Activated CD4-positive, alpha-beta T cell treated with anti-CD3 and anti-CD28 coated beads, Interleukin-2, amount 50 U/mL, for 24 hours (primary cell): Measurements from ENCODE around the gene CCDC159.
"Not testable (repeated sequence)": the region's sequence is repeated elsewhere in the genome, so short reads cannot be mapped to it uniquely, and the experiment has no call there.

Source experiments
- DNase-seq, 2 donors: peaks; one replicate each; pipeline ENCODE4 v3.0.0-alpha.2; 2020; ENCODE audit warnings: low read depth in 1 of 2, low spot score in 1 of 2

The CCDC159 gene

GRCh38 chr19:11338121-11338520 is 8.2 kb upstream of the CCDC159 start:
- no peak for DNase-seq

GRCh38 chr19:11338569-11339253 is 7.6 kb upstream of the CCDC159 start:
- DNase-seq, result no peak

GRCh38 chr19:11339254-11340098 is 6.8 kb upstream of the CCDC159 start, which contains the start of gene RAB3D:
TSS of gene RAB3D (minus strand) at chr19:11339657. CDS start at chr19:11337399, 2,258 bp downstream.
- peak; percentile 59 to 77 for DNase-seq

- DNase-seq, result not testable (repeated sequence)
These were observed 6.2 kb upstream of the CCDC159 start for GRCh38 chr19:11340099-11340467.

GRCh38 chr19:11342429-11342828 is 3.9 kb upstream of the CCDC159 start:
- DNase-seq, result no peak

- no peak for DNase-seq
These were observed 1.1 kb upstream of the CCDC159 start for GRCh38 chr19:11345122-11345803.

GRCh38 chr19:11347546-11348039 is 1.3 kb downstream of the CCDC159 start:
- DNase-seq, result no peak

- DNase-seq, result no peak
These were observed 2.9 kb downstream of the CCDC159 start for GRCh38 chr19:11349171-11349570.

- DNase-seq, result not testable (repeated sequence)
These were observed 7.8 kb downstream of the CCDC159 start for GRCh38 chr19:11354102-11354501.

GRCh38 chr19:11355160-11356073 is 9.1 kb downstream of the CCDC159 start, which contains the start of gene PLPPR2:
TSS of gene PLPPR2 (plus strand) at chr19:11355432. CDS start at chr19:11357674, 2,242 bp downstream.
- DNase-seq, result peak; percentile 77 to 78

- no peak for DNase-seq
These were observed 9.7 kb downstream of the CCDC159 start for GRCh38 chr19:11356074-11356397.

- DNase-seq, result no peak
These were observed 10.6 kb downstream of the CCDC159 start for GRCh38 chr19:11356676-11357550.

GRCh38 chr19:11359421-11359820 is 13.1 kb downstream of the CCDC159 start:
- DNase-seq, result no peak

- DNase-seq, result no peak
These were observed 14.9 kb downstream of the CCDC159 start for GRCh38 chr19:11361037-11361770.

GRCh38 chr19:11361771-11362731 is 15.7 kb downstream of the CCDC159 start:
- DNase-seq, result no peak

GRCh38 chr19:11363881-11364280 is 17.6 kb downstream of the CCDC159 start:
- no peak for DNase-seq

- no peak for DNase-seq
These were observed 18.1 kb downstream of the CCDC159 start for GRCh38 chr19:11364296-11364904.
